HCT116 (cell line): ENCODE results near the gene METTL6. TPM values are rescaled to one million over a fixed set of nuclear protein-coding genes. Genes with fewer than 3 reads are reported as not detected.

Experiments
- ATAC-seq: fragments of 200-7000 bp; cut with Tn5 transposase; 2 replicates; pipeline ENCODE4 v1.9.1; 2020; ENCODE audit warnings: mild to moderate bottlenecking, moderate library complexity
- BruUV-seq: library from RNA; stranded (reverse); fragments of 400-500 nt; replicated peaks from 2 replicates; lab custom pipeline; 2021; lab: Mats Ljungman, UMichigan
- CTCF ChIA-PET: fragments of 300-600 bp; sonication (Branson Sonifier 250); formaldehyde crosslinking; loops from one replicate; lab custom pipeline; 2021; ENCODE audit warnings: antibody characterized with exemption; lab: Charles Lee
- POLR2A ChIA-PET: fragments of 300-600, 350-600 bp; sonication (Branson Sonifier 250); formaldehyde crosslinking; loops from one replicate; lab custom pipeline; 2021; ENCODE audit warnings: antibody characterized with exemption; lab: Charles Lee
- RAD21 ChIA-PET, 2 experiments: fragments of 300-600 bp; sonication (Branson Sonifier 250); formaldehyde crosslinking; loops; one replicate each; lab custom pipeline; 2023; ENCODE audit warnings: low total read pairs in 2 of 2; ENCODE audit not compliant: uncharacterized antibody in 2 of 2, unreplicated experiment in 2 of 2, low non-redundant PET in 1 of 2; lab: Charles Lee
- DNase-seq: peaks from one replicate; pipeline ENCODE4 v3.0.0-alpha.2; 2010; ENCODE audit warnings: low read depth, low spot score
- H2AFZ ChIP-seq: fragments of 200-600 bp; shearing (Covaris generic), sonication (generic); 2 replicates; pipeline ENCODE4 v1.6.1; 2017; ENCODE audit warnings: low read depth, mixed run types, mixed read lengths, antibody characterized with exemption, low read length; ENCODE audit not compliant: poor library complexity, severe bottlenecking
- H3K27ac ChIP-seq: 2 replicates; pipeline ENCODE4 v1.5.1; 2012; ENCODE audit warnings: low read depth, low read length
- H3K27me3 ChIP-seq: fragments of 200-600 bp; sonication (generic); 2 replicates; pipeline ENCODE4 v1.6.1; 2016; ENCODE audit warnings: mixed run types, low read length, mixed read lengths; ENCODE audit not compliant: insufficient read depth
- H3K36me3 ChIP-seq, 2 experiments: fragments of 200-500 bp in 1 of 2; fragments of 200-600 bp in 1 of 2; sonication (Bioruptor generic) in 1 of 2; sonication (generic) in 1 of 2; 2 replicates each; pipeline versions ENCODE4 v1.5.1 to v1.6.1; 2014 to 2016; ENCODE audit warnings: low read length in 2 of 2, inconsistent platforms in 1 of 2, mixed read lengths in 1 of 2, mixed run types in 1 of 2; ENCODE audit not compliant: insufficient read depth in 2 of 2, control insufficient read depth in 1 of 2
- H3K4me1 ChIP-seq, 2 experiments: fragments of 200-600 bp in 1 of 2; sonication (generic) in 1 of 2; 2 replicates each; pipeline versions ENCODE4 v1.5.1 to v1.6.1; 2012 to 2017; ENCODE audit warnings: low read length in 2 of 2, inconsistent platforms in 1 of 2, mild to moderate bottlenecking in 1 of 2, mixed read lengths in 1 of 2, mixed run types in 1 of 2, moderate library complexity in 1 of 2; ENCODE audit not compliant: insufficient read depth in 2 of 2, control insufficient read depth in 1 of 2
- H3K4me2 ChIP-seq: fragments of 200-600 bp; sonication (generic); 2 replicates; pipeline ENCODE4 v1.6.1; 2017; ENCODE audit warnings: mixed run types, low read length, mixed read lengths
- H3K4me3 ChIP-seq, 2 experiments: fragments of 200-600 bp in 1 of 2; sonication (generic) in 1 of 2; replicated peaks in 1 of 2; 2 replicates each; pipeline ENCODE4 v1.5.1; 2011 to 2016; ENCODE audit warnings: low read length in 2 of 2, control low read depth in 1 of 2, low read depth in 1 of 2, mild to moderate bottlenecking in 1 of 2, mixed read lengths in 1 of 2, mixed run types in 1 of 2
- H3K79me2 ChIP-seq: fragments of 200-600 bp; sonication (generic); 2 replicates; pipeline ENCODE4 v1.6.1; 2017; ENCODE audit warnings: mild to moderate bottlenecking, mixed run types, low read length, moderate library complexity, mixed read lengths; ENCODE audit not compliant: insufficient read depth
- H3K9ac ChIP-seq: fragments of 200-600 bp; sonication (generic); 2 replicates; pipeline ENCODE4 v1.6.1; 2016; ENCODE audit warnings: low read length, mixed read lengths
- H3K9me2 ChIP-seq: fragments of 200-600 bp; sonication (generic), shearing (Covaris generic); 2 replicates; pipeline ENCODE4 v1.6.1; 2017; ENCODE audit warnings: mixed run types, mild to moderate bottlenecking, moderate library complexity; ENCODE audit not compliant: insufficient read depth
- H3K9me3 ChIP-seq, 2 experiments: fragments of 200-500 bp in 1 of 2; fragments of 200-600 bp in 1 of 2; sonication (Bioruptor generic) in 1 of 2; sonication (generic) in 1 of 2; 2 replicates each; pipeline ENCODE4 v1.6.1; 2014 to 2017; ENCODE audit warnings: low read length in 2 of 2, mixed read lengths in 2 of 2, inconsistent platforms in 1 of 2, low read depth in 1 of 2, mild to moderate bottlenecking in 1 of 2, mixed run types in 1 of 2, moderate library complexity in 1 of 2; ENCODE audit not compliant: control insufficient read depth in 1 of 2, insufficient read depth in 1 of 2
- H4K20me1 ChIP-seq: fragments of 200-600 bp; sonication (generic), shearing (Covaris generic); 2 replicates; pipeline ENCODE4 v1.6.1; 2017; ENCODE audit warnings: mixed run types, mild to moderate bottlenecking, moderate library complexity; ENCODE audit not compliant: insufficient read depth
- CBX3 ChIP-seq: IDR thresholded peaks from 2 replicates; pipeline ENCODE4 v1.6.1; 2012; ENCODE audit warnings: low read depth
- EGR1 ChIP-seq: IDR thresholded peaks from 2 replicates; pipeline ENCODE4 v1.6.1; 2012; ENCODE audit warnings: low read depth
- ELF1 ChIP-seq: IDR thresholded peaks from 2 replicates; pipeline ENCODE4 v1.6.1; 2012; ENCODE audit warnings: low read depth, borderline replicate concordance
- JUND ChIP-seq: IDR thresholded peaks from 2 replicates; pipeline ENCODE4 v1.6.1; 2012
- POLR2A ChIP-seq: IDR thresholded peaks from 2 replicates; pipeline ENCODE4 v1.7.0; 2011; ENCODE audit warnings: borderline replicate concordance; ENCODE audit not compliant: insufficient read depth, insufficient read length; ENCODE audit errors: extremely low read depth
- POLR2AphosphoS5 ChIP-seq: IDR thresholded peaks from 2 replicates; pipeline ENCODE4 v1.6.1; 2011; ENCODE audit warnings: mild to moderate bottlenecking, low read depth, low read length, moderate library complexity
- RAD21 ChIP-seq: IDR thresholded peaks from 2 replicates; pipeline ENCODE4 v1.6.1; 2012; ENCODE audit warnings: low read depth, mild to moderate bottlenecking
- SIN3A ChIP-seq: IDR thresholded peaks from 2 replicates; pipeline ENCODE4 v1.6.1; 2012; ENCODE audit warnings: low read depth
- SP1 ChIP-seq: IDR thresholded peaks from 2 replicates; pipeline ENCODE4 v1.6.1; 2012; ENCODE audit warnings: low read depth
- TCF7L2 ChIP-seq: IDR thresholded peaks from 2 replicates; pipeline ENCODE4 v1.7.0; 2011; ENCODE audit warnings: borderline replicate concordance, inconsistent platforms; ENCODE audit not compliant: insufficient read depth, insufficient read length; ENCODE audit errors: extremely low read depth
- YY1 ChIP-seq: IDR thresholded peaks from 2 replicates; pipeline ENCODE4 v1.6.1; 2011; ENCODE audit warnings: low read length, low read depth, moderate library complexity, mild to moderate bottlenecking; ENCODE audit not compliant: insufficient replicate concordance; ENCODE audit errors: extremely low read depth
- intact Hi-C: fragments of 100-400 bp; cut with micrococcal nuclease; formaldehyde crosslinking; loops from 2 replicates; pipeline ENCODE4 v1.10.0; 2022
- total RNA-seq: library from RNA; stranded (reverse); gene quantifications from one replicate; pipeline ENCODE4 v1.2.1, GENCODE V29; 2021; ENCODE audit not compliant: unreplicated experiment
- TF ChIP-seq, protein P1 (sequence below): IDR thresholded peaks from 2 replicates; pipeline ENCODE4 v1.6.1; 2012
- TF ChIP-seq, protein P2 (sequence below): IDR thresholded peaks from 2 replicates; pipeline ENCODE4 v1.6.1; 2012
- TF ChIP-seq, protein P3 (sequence below): IDR thresholded peaks from 2 replicates; pipeline ENCODE4 v1.6.1; 2012; ENCODE audit warnings: low read depth
- TF ChIP-seq, protein P4 (sequence below): IDR thresholded peaks from 2 replicates; pipeline ENCODE4 v1.6.1; 2011; ENCODE audit warnings: mild to moderate bottlenecking, low read length, moderate library complexity; ENCODE audit not compliant: insufficient replicate concordance; ENCODE audit errors: extremely low read depth

The METTL6 gene
- total RNA-seq, 1 experiment from 2014 or later, result 14.7 TPM

DNA sequence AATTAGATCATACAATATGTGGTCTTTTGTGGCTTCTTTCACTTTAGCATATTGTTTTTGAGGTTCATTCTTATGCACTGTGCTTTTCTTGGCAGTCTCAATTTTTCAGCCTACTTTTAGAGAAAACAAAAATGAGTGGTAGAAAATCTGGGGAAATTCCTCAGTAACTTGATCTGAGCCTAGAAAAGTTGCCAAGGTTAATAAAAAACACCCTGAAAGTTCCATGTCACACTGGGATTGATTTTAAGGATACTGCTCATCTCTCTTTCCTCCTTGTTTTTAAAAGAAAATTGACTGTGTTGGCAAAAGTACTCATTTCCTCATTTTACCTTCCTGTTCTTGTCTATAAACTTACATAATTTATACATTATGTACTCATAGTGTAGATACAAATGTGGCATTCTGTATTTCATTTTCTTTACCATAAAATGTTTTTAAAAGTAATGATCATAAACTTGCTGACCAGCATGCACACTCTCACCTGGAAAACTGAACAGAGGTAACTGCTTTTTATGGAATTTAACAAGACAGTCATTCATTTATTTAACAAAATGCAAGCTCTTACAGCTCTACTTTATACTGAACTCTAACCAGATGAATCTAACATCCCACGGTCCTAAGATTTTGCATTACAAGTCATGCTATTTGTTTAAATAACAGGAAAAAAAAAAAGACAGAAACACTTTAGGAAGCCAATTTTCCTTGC, 66.4 kb downstream of the METTL6 start:
- H3K27ac ChIP-seq, result no peak overlapping the region
- peak overlapping the region; percentile 95 for H2AFZ ChIP-seq
- no peak for DNase-seq
- RAD21 ChIA-PET, result no interaction called here
- peak overlapping the region in 1 of 2 experiments; percentile 12; a peak in 1 of 4 replicates for H3K4me3 ChIP-seq
- H3K27me3 ChIP-seq, result no peaks in the 10 kb centered on the region
- H3K9ac ChIP-seq, result peak overlapping the region; percentile 54
- H3K9me2 ChIP-seq, result no peaks in the 10 kb centered on the region
- TF ChIP-seq, protein P1, sequence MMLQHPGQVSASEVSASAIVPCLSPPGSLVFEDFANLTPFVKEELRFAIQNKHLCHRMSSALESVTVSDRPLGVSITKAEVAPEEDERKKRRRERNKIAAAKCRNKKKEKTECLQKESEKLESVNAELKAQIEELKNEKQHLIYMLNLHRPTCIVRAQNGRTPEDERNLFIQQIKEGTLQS, result no peak
- TF ChIP-seq ELF1, result no peak
- TF ChIP-seq YY1, result no peak
- no peak for TF ChIP-seq EGR1
- TF ChIP-seq POLR2AphosphoS5, result no peak
- no peak for TF ChIP-seq CBX3
- TF ChIP-seq, protein P2, sequence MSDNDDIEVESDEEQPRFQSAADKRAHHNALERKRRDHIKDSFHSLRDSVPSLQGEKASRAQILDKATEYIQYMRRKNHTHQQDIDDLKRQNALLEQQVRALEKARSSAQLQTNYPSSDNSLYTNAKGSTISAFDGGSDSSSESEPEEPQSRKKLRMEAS, result no peak
- TF ChIP-seq SP1, result no peak
- TF ChIP-seq, protein P3, sequence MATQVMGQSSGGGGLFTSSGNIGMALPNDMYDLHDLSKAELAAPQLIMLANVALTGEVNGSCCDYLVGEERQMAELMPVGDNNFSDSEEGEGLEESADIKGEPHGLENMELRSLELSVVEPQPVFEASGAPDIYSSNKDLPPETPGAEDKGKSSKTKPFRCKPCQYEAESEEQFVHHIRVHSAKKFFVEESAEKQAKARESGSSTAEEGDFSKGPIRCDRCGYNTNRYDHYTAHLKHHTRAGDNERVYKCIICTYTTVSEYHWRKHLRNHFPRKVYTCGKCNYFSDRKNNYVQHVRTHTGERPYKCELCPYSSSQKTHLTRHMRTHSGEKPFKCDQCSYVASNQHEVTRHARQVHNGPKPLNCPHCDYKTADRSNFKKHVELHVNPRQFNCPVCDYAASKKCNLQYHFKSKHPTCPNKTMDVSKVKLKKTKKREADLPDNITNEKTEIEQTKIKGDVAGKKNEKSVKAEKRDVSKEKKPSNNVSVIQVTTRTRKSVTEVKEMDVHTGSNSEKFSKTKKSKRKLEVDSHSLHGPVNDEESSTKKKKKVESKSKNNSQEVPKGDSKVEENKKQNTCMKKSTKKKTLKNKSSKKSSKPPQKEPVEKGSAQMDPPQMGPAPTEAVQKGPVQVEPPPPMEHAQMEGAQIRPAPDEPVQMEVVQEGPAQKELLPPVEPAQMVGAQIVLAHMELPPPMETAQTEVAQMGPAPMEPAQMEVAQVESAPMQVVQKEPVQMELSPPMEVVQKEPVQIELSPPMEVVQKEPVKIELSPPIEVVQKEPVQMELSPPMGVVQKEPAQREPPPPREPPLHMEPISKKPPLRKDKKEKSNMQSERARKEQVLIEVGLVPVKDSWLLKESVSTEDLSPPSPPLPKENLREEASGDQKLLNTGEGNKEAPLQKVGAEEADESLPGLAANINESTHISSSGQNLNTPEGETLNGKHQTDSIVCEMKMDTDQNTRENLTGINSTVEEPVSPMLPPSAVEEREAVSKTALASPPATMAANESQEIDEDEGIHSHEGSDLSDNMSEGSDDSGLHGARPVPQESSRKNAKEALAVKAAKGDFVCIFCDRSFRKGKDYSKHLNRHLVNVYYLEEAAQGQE, result no peak
- TF ChIP-seq RAD21, result no peak
- TF ChIP-seq POLR2A, result no peak
- TF ChIP-seq TCF7L2, result no peak
- no peak for TF ChIP-seq JUND
- TF ChIP-seq, protein P4, sequence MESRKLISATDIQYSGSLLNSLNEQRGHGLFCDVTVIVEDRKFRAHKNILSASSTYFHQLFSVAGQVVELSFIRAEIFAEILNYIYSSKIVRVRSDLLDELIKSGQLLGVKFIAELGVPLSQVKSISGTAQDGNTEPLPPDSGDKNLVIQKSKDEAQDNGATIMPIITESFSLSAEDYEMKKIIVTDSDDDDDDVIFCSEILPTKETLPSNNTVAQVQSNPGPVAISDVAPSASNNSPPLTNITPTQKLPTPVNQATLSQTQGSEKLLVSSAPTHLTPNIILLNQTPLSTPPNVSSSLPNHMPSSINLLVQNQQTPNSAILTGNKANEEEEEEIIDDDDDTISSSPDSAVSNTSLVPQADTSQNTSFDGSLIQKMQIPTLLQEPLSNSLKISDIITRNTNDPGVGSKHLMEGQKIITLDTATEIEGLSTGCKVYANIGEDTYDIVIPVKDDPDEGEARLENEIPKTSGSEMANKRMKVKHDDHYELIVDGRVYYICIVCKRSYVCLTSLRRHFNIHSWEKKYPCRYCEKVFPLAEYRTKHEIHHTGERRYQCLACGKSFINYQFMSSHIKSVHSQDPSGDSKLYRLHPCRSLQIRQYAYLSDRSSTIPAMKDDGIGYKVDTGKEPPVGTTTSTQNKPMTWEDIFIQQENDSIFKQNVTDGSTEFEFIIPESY, result no peak
- no peak for TF ChIP-seq SIN3A
- TF ChIP-seq, all 23 proteins: peak for 0
- CTCF ChIA-PET, result interaction anchor here (1.1 kb wide), 1 partner anchor 45 kb away, joined by 3 read pairs; no protein-coding TSS in a partner anchor
- H3K9me3 ChIP-seq, result no peaks in the 10 kb centered on the region
- intact Hi-C loops, result no loop called here
- no peak for ATAC-seq
- H3K4me2 ChIP-seq, result peak overlapping the region; percentile 55
- POLR2A ChIA-PET, result no interaction called here
- H3K4me1 ChIP-seq, result peaks cover 10 to 36% of the 10 kb centered on the region in 2 experiments
- H3K36me3 ChIP-seq, result no peaks in the 10 kb centered on the region
- H4K20me1 ChIP-seq, result no peaks in the 10 kb centered on the region
- no TSS peak for BruUV-seq
- H3K79me2 ChIP-seq, result no peaks in the 10 kb centered on the region
